Loucy (cell line): ENCODE measurements around the gene TEPSIN.

ENCODE experiments used
- H2AFZ ChIP-seq: fragments of 200-600 bp; sonication (generic); 2 replicates; pipeline ENCODE4 v1.6.0; 2016; ENCODE audit warnings: antibody characterized with exemption, mild to moderate bottlenecking, low read length, moderate library complexity
- H3F3A ChIP-seq: fragments of 200-600 bp; 2 replicates; pipeline ENCODE4 v1.6.0; 2016; ENCODE audit warnings: antibody characterized with exemption, low read depth, mild to moderate bottlenecking
- H3K27me3 ChIP-seq: fragments of 200-600 bp; sonication (generic); 2 replicates; pipeline ENCODE4 v1.6.1; 2014; ENCODE audit warnings: low read length, mild to moderate bottlenecking; ENCODE audit not compliant: insufficient read depth, poor library complexity, severe bottlenecking
- H3K36me3 ChIP-seq: fragments of 200-600 bp; sonication (generic); 2 replicates; pipeline ENCODE4 v1.6.1; 2016; ENCODE audit warnings: low read length; ENCODE audit not compliant: insufficient read depth
- H3K4me1 ChIP-seq: fragments of 200-600 bp; sonication (generic); 2 replicates; pipeline ENCODE4 v1.5.1; 2014; ENCODE audit warnings: low read length, mild to moderate bottlenecking; ENCODE audit not compliant: insufficient read depth, poor library complexity, severe bottlenecking
- H3K4me2 ChIP-seq: fragments of 200-600 bp; sonication (generic); 2 replicates; pipeline ENCODE4 v1.6.0; 2014; ENCODE audit warnings: antibody characterized with exemption, low read length, low read depth, mild to moderate bottlenecking; ENCODE audit not compliant: poor library complexity, severe bottlenecking
- H3K4me3 ChIP-seq: fragments of 200-600 bp; sonication (generic); 2 replicates; pipeline ENCODE4 v1.5.1; 2014; ENCODE audit warnings: low read length, mild to moderate bottlenecking, mixed read lengths; ENCODE audit not compliant: poor library complexity, severe bottlenecking
- H3K79me2 ChIP-seq: fragments of 200-600 bp; sonication (generic); 2 replicates; pipeline ENCODE4 v1.6.1; 2014; ENCODE audit warnings: low read length; ENCODE audit not compliant: insufficient read depth
- H3K9ac ChIP-seq: fragments of 200-600 bp; sonication (generic); 2 replicates; pipeline ENCODE4 v1.6.0; 2014; ENCODE audit warnings: mild to moderate bottlenecking, low read depth, low read length, moderate library complexity; ENCODE audit not compliant: poor library complexity, severe bottlenecking
- H3K9me2 ChIP-seq: fragments of 200-600 bp; sonication (generic); replicated peaks from 2 replicates; pipeline ENCODE4 v1.6.1; 2016; ENCODE audit warnings: low read depth, low read length, mixed read lengths
- H3K9me3 ChIP-seq: fragments of 200-600 bp; sonication (generic); 2 replicates; pipeline ENCODE4 v1.6.1; 2014; ENCODE audit warnings: mild to moderate bottlenecking, antibody characterized with exemption, low read length, low read depth; ENCODE audit not compliant: insufficient read depth
- H4K20me1 ChIP-seq: fragments of 200-600 bp; sonication (generic); 2 replicates; pipeline ENCODE4 v1.6.0; 2014; ENCODE audit warnings: antibody characterized with exemption, low read length, mild to moderate bottlenecking; ENCODE audit not compliant: insufficient read depth, poor library complexity, severe bottlenecking
- CTCF ChIP-seq: fragments of 200-600 bp; sonication (generic); conservative IDR thresholded peaks from 2 replicates; pipeline ENCODE4 v1.5.1; 2014; ENCODE audit warnings: mild to moderate bottlenecking, antibody characterized with exemption, low read length
- EZH2phosphoT487 ChIP-seq: fragments of 200-600 bp; IDR thresholded peaks from 2 replicates; pipeline ENCODE4 v1.6.1; 2018; ENCODE audit warnings: antibody characterized with exemption, mild to moderate bottlenecking, moderate library complexity, borderline replicate concordance

The TEPSIN gene

GRCh38 chr17:81190591-81190990, 48.3 kb downstream of the TEPSIN start:
- Histone ChIP-seq H3K9me3 (no peaks in the 10 kb centered on the region), H3K4me2 (no peak overlapping the region), H2AFZ (no peak overlapping the region), H3K27me3 (no peaks in the 10 kb centered on the region), H3F3A (no peaks in the 10 kb centered on the region), H3K4me3 (no peak overlapping the region), H3K9me2 (no peaks in the 10 kb centered on the region), H3K36me3 (peaks cover 7% of the 10 kb centered on the region; the same call in 1 of the 2 replicates), H3K9ac (no peak overlapping the region), H3K4me1 (no peaks in the 10 kb centered on the region), H4K20me1 (no peaks in the 10 kb centered on the region), H3K79me2 (no peaks in the 10 kb centered on the region)
- no peak for TF ChIP-seq CTCF
- TF ChIP-seq EZH2phosphoT487 = no peak

- Histone ChIP-seq H3K36me3 (peaks cover 7% of the 10 kb centered on the region; the same call in 1 of the 2 replicates), H3K27me3 (no peaks in the 10 kb centered on the region), H2AFZ (no peak overlapping the region), H4K20me1 (no peaks in the 10 kb centered on the region), H3F3A (no peaks in the 10 kb centered on the region), H3K9me2 (no peaks in the 10 kb centered on the region), H3K4me1 (no peaks in the 10 kb centered on the region), H3K4me3 (no peak overlapping the region), H3K4me2 (no peak overlapping the region), H3K9me3 (no peaks in the 10 kb centered on the region), H3K79me2 (no peaks in the 10 kb centered on the region), H3K9ac (no peak overlapping the region)
- TF ChIP-seq CTCF (no peak), EZH2phosphoT487 (no peak)
These were observed 49.0 kb downstream of the TEPSIN start for GRCh38 chr17:81189670-81190530.

GRCh38 chr17:81189016-81189415, 49.8 kb downstream of the TEPSIN start:
- Histone ChIP-seq H3K9ac (no peak overlapping the region), H3F3A (no peaks in the 10 kb centered on the region), H3K9me2 (no peaks in the 10 kb centered on the region), H4K20me1 (no peaks in the 10 kb centered on the region), H3K4me2 (no peak overlapping the region), H3K79me2 (no peaks in the 10 kb centered on the region), H3K4me1 (no peaks in the 10 kb centered on the region), H3K9me3 (no peaks in the 10 kb centered on the region), H3K36me3 (peaks cover 7% of the 10 kb centered on the region; the same call in 1 of the 2 replicates), H3K4me3 (no peak overlapping the region), H2AFZ (no peak overlapping the region), H3K27me3 (no peaks in the 10 kb centered on the region)
- TF ChIP-seq EZH2phosphoT487 = no peak
- no peak for TF ChIP-seq CTCF
